ENCODE measurements around the gene CMBL.
"Not testable (repeated sequence)": the region's sequence is repeated elsewhere in the genome, so short reads cannot be mapped to it uniquely, and the experiment has no call there.

CMBL gene

DNA sequence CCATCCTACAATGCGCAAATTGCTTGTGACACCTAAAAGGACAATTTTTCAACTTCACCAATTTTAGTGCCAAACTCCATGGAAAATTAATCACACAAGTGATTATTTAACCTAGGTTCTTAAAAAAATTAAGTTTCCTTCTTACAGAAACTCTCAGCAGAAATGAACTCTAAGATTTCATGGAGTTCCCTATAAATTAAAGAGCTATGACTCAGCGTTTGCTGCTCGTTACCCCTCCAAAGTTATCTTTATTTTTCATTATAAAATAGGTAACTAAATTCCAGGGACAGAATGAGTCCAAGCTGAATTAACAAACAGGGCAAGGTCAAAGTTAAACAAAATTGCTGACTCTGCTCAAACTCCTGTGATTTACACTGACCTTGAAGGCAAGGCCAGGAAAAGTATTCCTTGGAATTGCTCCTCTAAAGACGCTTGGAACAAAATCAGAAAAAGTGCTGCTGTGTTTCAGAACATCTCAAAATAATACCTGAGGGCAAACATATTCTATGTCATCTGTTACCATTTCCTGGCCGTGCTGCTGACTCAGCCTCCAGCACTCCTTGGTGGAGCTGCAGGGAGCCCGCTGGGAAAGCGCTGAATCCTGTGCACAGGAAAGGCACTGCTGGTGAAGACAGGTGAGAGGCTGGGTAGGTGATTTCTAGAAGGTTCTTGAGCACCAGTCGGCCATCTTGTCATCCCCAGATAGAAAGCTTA, 2.5 kb upstream of the CMBL start:
- DNase-seq = peak; percentile 39

- DNase-seq = no peak
Observed at GRCh38 chr5:10308844-10309243, 1.1 kb upstream of the CMBL start.

DNA sequence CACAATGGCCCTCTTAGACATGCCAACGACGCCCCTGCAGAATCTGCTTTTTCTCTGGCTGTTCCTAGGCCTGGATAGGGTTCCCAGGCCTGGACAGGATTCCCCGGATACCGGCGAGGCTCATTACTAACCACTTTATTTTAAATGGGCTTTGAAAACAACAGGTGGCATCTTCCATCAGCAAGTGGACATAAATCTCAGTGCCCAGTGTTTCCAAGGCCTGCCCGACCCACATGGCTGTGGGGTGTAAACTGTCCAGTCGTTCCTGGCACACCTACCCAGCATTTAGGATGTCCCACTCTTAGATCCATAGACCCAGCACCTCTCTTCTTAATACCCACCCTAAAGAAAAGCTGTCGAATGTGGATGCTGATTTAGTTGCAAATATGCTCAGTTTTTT, 896 bp downstream of the CMBL start:
- DNase-seq = peak; percentile 37

- DNase-seq = no peak
Observed at GRCh38 chr5:10306114-10306513, 1.6 kb downstream of the CMBL start.

- DNase-seq = no peak
Observed at GRCh38 chr5:10304932-10305331, 2.8 kb downstream of the CMBL start.

- peak; percentile 54 for DNase-seq
Observed at GRCh38 chr5:10303699-10304170, 4.0 kb downstream of the CMBL start.

DNA sequence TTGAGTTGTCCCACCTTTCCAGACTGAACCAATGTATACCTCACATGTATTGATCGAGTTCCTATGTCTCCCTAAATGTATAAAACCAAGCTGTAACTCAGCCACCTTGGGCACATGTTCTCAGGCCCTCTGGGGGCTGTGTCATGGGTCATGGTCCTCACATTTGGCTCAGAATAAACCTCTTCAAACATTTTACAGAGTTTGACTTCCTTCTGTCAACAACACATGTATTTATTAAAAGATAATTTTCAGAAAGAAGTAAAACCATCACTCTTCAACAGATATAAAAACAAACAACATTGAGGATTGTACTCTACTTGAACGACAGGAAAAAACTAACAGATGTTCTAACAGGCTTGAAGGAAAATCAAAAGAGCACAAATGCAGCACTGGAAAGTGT, 4.5 kb downstream of the CMBL start:
- DNase-seq = no peak

GRCh38 chr5:10301842-10302610, 5.7 kb downstream of the CMBL start:
- DNase-seq = no peak

GRCh38 chr5:10301266-10301665, 6.4 kb downstream of the CMBL start:
- peak; percentile 25 for DNase-seq

GRCh38 chr5:10300246-10300645, 7.5 kb downstream of the CMBL start:
- no peak for DNase-seq

GRCh38 chr5:10297646-10298204, 10.0 kb downstream of the CMBL start:
- DNase-seq = peak; percentile 20

DNA sequence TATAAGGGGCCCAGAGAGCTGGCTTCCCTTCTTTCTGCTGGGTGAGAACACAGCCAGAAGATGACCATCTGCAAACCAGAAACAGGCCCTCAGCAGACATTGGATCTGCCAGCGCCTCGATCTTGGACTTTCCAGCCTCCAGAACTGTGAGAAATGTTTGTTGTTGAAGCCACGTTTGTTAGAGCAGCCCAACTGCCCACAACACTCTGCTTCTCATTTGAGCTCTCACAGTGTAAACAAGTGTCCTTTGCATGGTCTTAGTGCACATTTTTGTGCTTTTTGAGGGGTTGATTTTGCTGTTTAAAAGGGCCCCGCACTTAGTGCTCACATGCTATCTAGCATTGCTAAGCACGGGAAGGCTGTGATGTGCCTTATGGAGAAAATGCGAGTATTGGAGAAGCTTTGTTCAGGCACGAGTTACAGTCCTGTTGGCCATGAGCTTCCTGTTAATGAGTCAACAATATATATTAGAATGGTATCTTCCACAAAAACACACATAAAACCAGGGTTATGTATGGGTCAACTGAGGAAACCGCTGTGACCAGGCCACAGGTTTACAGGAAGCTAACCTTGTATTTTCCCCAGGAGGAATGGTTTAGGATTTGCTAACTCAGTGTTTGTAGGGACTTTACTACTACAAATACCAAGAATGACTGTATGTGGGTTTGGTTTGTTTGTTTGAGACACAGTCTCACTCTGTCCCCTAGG, 11.9 kb downstream of the CMBL start:
- no peak for DNase-seq

DNA sequence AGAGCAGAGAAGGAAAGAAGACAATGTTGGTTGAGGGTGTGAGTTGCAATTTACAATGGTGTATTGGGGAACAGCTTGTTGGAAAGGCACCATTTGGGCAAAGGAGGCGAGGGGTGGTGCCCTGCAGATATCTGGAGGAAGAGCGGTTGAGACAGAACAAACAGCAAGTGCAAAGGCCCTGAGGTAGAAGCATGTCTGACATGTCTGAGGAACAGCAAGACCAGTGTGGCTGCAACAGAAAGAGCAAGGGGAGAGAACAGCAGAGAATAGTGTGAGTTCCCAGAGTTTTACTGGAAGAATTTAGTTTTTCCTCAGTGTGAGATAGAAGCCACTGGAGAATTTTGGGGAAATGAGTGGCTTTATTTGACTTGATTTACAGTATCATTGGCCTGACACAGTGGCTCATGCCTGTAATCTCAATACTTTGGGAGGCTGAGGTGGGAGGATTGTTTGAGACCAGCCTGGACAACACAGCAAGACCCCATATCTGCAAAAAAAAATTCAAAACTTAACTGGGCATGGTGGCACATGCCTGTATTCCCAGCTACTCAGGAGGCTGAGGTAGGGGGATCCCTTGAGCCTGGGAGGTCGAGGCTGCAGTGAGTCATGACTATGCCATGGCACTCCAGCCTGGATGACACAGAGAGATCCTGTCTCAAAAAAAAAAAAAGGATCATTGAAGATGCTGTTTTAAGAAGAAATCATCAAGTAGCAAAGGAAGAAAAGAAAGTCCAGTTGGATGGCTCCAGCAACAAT, 13.6 kb downstream of the CMBL start:
- no peak for DNase-seq

DNA sequence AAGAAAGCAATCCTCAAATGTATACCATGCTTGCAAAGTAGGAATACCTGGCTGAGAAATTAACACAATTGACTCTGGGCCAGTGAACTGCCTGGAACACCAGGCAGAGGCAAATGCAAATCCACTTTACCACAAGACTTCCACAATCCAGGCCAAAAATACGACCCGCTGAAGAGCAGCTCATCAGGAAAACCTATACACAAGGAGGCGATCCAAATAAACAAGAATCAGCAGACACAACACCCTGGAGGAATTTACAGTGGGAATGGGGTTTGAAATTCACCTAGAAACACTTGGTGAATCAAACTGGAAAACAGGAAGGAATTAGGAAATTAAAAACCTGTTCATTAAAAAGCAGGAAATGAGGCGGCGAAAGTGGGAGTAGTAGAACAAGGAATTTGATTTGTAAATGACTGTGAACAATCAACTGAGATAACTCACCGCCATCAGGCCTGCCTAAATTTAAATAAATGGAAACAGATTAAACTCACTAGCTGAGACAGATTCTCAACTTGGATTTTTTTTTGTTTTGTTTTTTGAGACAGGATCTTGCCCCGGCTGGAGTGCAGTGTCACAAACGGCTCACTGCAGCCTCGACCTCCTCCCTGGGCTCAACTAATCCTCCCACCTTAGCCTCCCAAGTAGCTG, 15.9 kb downstream of the CMBL start:
- no peak for DNase-seq

- DNase-seq = no peak
Observed at GRCh38 chr5:10290438-10290837, 17.3 kb downstream of the CMBL start.

DNA sequence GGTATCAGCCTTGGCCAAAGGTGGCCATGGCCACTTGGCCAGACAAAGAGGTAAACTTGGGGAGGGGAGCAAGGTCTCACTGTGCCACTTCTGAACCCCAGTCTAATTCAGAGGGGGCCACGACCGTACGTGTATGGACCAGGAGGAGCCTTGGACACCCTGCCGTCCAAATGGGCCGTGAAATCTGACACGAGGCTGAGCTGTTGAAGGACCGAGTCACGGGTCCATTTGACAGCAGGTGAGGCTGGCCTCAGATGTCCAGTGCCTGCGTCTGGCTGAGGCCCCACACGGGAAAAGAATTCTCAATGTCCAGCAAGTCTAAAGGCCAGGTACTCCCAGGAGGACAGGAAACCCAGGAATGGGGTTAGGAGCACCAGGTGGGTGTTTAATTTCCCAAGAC, 17.7 kb downstream of the CMBL start:
- no peak for DNase-seq

DNA sequence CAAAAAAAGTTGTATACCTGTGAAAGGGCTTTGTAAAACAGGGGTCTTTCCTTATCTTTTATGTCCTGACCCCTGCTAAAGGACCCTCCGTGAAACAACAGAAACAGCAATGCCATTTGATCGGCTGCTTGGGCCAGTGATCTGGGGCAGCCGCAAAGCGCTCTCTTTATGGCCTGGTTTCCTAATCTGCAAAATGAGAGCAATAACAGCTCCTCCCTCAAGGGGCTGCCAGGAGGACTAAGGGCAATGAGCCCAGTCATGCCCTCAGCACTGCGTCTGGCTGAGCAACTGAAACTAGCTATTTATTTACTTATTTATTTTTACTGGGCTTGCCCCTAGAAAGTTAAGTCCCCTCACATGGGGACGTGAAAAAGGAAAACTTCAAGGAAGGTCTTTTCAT, 18.3 kb downstream of the CMBL start:
- DNase-seq = no peak

DNA sequence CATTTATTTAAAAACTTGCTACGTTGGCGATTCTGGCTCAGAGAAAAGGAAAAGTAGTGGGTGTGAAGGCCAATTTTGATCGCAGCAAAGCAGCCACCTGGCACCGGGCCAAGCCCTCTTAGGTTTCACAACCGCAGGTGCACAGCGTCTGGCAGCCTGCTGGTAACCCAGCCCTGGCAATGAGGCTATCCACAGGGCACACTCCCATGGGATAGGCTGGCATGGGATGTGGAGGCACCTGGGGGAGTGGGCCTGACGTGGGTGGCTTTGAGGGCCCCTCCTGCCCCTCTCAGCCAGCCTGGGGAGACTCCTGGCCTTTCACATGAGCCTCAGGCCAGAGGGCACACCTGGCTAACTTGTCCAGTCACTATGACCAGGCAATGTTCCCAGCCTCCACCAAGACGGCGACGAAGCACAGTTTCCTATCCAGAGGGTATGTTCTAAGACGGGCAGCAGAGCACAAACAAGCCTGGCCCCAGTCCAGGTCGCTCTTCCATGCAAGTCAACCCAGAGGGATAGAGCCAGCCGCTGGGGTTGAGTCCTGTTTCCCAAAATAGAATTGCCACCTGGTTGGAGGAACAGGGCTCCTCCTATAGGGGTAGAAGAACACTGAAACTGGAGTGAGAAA, 19.0 kb downstream of the CMBL start:
- peak; percentile 97 for DNase-seq

GRCh38 chr5:10286862-10287227, 20.9 kb downstream of the CMBL start:
- no peak for DNase-seq

DNA sequence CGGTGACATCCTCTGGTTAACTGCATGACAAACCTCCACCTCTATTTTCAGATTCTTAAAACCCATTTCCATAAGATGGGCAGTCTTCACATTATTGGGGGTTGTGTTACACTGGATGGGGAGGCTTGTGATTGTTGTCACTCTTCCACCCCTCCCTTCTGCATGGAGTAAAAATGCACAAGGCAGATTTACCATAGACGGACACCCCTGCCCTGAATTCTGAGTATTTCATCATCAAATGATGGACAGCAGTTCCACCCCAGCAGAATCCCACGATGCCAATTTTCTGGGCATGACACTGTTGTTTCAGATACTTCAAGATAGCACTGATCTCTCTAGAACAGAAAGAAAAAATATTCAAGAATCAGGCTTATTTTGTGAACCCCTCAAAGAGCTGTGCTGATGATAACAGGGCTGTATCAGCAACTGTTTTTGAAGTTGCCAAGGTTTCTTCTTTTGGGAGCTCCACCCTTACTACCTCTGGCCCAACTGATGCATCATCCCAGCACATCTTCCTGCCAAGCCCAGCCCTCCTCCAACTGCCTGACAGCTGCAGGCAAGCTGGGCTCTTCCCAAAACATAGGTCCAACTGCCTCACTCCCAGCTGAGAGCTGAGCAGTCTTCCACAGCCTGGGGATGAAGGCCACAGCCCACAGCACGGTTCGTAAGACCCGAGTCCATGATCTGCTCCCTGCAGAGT, 21.4 kb downstream of the CMBL start:
- no peak for DNase-seq

- not testable (repeated sequence) for DNase-seq
Observed at GRCh38 chr5:10285362-10285761, 22.3 kb downstream of the CMBL start.

Measured in NCI-H146 (cell line).